ENCODE results near the gene PCBP1.
"Not testable (repeated sequence)": the region's sequence is repeated elsewhere in the genome, so short reads cannot be mapped to it uniquely, and the experiment has no call there.

PCBP1 gene

GRCh38 chr2:70126413-70126812 lies 39.1 kb downstream of the PCBP1 start:
- DNase-seq (ENCODE audit: low read depth): no peak

DNA sequence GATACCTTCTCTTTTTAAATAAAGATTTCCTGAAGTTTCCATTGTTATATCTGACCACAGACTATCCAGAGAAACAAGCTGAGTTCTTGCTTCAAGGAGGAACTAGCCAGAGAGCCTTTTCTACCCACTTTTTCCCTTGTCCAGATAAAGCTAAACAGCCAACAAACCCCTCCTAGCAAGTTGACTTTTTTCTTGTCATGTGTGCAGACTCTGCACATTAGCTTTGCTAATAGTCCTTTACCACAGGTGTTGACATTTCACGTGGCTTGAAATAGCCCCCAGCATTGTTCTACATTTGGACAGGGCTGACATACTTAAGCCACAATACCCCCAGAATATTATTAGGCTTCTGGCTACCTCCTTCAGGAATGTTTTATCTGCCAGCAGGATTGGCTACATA lies 40.7 kb downstream of the PCBP1 start:
- DNase-seq (ENCODE audit: low read depth): no peak

- DNase-seq (ENCODE audit: low read depth): not testable (repeated sequence)
Observed at GRCh38 chr2:70131344-70132143, 44.3 kb downstream of the PCBP1 start.

DNA sequence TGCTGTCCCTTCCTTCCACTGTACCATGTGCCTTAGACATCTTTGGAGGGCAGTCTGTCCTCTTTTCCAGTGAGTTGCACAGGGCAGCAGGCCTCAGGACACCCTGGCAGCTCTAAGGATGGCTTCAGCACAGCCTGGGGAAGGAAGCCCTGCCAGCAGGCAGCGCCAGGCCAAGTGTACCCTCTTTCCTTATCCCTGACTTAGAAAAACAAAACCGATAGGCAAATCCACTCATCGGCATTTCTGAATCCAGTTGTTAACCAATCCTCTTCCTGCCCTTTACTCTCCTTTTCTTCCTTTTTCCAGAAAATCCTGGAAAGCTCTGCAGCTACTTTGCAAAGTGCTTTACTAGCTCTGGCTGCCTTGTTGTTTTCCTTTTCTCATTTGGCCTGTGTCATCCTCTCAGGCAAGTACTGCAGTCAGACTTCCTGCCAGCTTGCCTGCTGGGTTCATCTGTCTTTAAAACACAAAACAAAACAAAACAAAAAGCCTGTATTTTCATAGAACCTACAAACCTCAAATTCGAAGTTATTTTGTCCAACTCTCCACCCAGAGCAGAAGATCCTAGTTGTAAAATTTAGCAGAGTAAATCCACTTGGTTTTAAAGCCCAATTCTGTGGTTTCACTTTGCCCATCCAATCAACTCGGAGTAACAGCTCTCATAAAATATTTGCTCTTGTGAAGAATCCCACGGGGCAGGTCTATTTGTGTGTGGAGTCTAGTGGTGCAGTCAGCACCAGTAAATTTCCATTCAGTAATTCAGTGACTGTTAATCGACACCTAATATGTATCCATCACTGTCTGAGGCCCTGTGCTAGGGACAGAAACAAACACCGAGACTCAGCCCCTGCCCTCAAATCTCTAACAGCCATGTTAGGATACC lies 45.2 kb downstream of the PCBP1 start:
- DNase-seq (ENCODE audit: low read depth): no peak

DNA sequence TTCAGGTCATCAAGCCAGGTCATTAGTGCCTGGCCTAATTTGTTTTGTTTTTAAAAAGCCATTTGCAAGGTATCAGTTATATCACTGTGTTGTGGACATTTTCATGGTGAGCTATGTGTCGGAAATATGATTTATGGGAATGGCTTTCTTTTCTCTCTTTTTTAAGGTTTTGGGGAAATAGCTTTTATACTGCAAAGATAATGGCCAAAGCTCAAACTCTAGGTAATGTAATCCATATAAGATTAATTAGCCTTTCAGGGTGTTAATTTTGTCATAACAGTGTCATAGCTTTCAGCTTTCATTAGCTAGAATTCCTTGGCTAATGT lies 45.8 kb downstream of the PCBP1 start:
- no peak for DNase-seq (ENCODE audit: low read depth)

GRCh38 chr2:70133491-70134322 lies 46.4 kb downstream of the PCBP1 start:
- DNase-seq (ENCODE audit: low read depth): no peak

DNA sequence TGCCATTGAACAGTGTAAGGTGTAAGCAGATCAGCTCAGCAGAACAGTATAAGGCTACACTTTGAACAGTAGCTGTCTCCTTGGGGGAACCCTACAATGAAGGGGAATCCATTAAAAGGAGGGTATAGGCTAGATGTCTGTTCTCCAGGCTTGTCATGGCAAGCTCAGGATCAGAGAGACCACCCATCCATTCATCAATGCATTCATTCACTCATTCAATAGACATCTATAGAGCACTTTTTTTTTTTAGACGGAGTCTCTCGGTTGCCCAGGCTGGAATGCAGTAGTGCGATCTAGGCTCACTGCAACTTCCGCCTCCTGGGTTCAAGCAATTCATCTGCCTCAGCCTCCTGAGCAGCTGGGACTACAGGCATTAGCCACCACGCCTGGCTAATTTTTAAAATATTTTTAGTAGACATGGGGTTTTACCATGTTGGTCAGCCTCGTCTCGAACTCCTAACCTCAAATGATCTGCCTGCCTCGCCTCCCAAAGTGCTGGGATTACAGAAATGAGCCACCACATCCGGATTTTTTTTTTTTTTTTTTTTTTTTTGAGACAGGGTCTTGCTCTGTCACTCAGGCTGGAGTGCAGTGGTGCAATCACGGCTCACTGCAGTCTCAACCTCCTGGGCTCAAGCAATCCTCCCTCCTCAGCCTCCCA lies 47.2 kb downstream of the PCBP1 start:
- not testable (repeated sequence) for DNase-seq (ENCODE audit: low read depth)
